H54 (cell line): ENCODE data around the gene PRICKLE3.
"Not testable (repeated sequence)": the region's sequence is repeated elsewhere in the genome, so short reads cannot be mapped to it uniquely, and the experiment has no call there.

Source experiments
- DNase-seq: peaks from one replicate; pipeline ENCODE4 v3.0.0; 2011; ENCODE audit warnings: low spot score, mixed read lengths; ENCODE audit not compliant: insufficient read length
- FAIRE-seq: peaks from 3 replicates; lab custom pipeline; 2011; peaks lifted over from hg19 to GRCh38; lab: Jason Lieb, UNC
- POLR2A ChIP-seq: IDR thresholded peaks from 2 replicates; pipeline ENCODE4 v1.6.1; 2011; ENCODE audit warnings: low read depth, mild to moderate bottlenecking, low read length

The PRICKLE3 gene

DNA sequence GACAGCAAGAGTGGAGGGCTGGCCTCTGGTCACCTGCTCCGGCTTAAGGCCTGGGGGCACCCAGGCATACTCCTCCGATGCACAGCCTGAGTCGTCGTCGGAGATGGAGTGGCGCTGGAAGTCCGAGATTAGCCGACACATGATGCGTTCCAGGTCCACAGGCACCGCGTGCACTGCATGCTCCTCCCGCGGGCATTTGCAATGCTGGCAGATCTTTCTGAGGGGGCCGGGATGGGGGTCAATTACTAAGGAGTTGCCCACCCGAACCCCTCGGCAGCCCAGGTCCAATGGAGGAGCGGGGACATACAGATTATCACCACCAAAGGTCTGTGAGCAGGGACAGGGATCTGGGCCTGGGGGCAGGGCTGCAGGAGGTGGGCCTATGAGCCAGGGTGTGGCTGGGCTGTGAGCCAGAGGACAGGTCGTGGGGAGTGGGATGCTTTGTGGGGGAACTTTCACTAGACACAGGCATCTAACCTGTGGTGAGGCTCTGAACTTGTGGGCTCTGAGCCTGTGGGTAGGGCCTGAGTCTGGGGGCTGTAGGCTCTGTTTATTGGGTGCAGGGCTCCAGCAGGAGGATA, 2.4 kb downstream of the PRICKLE3 start:
- no peak for FAIRE-seq
- DNase-seq = no peak
- TF ChIP-seq POLR2A = no peak

DNA sequence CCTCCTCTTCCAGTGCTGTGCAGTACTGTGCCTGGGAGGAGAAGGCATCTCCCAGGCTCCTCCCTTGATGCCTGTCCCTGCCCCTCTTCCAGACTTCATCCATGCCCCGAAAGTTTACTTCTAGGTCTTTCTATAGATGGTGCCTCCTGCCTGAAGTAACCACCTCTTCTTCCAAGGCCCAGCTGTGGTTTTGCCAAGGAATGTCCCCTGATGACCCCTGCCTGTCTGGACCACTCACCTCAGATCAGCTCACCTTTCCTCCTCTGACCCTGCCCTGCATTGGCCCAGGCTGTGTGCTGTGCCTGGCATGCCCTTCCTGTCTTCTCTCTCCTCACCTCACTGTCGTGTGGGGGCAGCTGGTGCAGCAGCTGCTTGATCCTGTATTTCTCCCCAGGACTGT, 6.8 kb downstream of the PRICKLE3 start:
- TF ChIP-seq POLR2A = no peak
- FAIRE-seq (no peak), DNase-seq (no peak)

DNA sequence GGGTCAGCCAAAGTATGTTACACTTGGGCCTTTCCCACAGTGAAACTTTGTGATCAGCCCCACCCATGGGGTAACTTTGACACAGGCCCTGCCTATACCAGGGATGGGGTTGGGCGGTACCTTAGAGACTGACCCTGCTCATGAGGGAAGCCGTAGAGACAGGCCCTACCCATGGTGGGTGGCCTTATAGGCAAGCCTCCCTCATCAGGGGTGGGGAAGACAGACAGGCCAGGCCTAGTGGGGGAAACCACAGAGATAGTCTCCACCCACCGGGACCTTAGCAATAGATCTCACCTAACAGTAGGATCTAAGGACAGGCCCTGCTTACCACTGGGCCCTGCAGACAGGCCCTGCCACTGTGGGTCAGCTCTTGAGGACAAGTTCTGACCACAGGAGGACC, 7.6 kb downstream of the PRICKLE3 start:
- FAIRE-seq (no peak), DNase-seq (no peak)
- TF ChIP-seq POLR2A = no peak

DNA sequence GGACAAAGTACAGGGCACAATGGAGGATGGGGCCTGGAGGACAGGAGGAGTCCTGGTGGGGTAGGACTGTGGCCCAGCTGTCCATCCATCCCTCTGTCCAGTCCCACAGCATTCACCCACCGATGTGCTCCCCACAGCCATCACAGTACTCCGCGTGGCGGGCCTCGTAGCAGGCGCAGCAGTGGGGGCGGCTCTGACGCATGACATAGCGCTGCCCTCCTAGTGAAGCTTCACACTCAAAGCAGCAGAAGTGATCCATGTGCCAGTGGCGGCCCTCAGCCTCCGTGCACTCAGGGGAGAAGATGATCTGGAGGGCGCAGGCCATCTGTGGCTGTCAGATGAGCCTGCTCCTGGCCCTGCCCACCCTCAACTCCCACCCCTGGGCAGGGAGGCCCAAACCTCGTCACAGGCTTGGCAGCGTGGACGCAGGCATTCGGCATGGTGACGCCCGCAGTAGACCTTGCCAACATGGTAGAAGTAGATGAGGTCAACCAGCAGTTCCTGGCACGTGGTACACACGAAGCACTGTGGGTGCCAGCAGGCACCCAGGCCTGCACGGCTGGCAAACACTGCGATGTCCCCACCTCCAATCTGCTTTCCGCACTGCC, 8.2 kb downstream of the PRICKLE3 start:
- FAIRE-seq = no peak
- TF ChIP-seq POLR2A = no peak
- no peak for DNase-seq

DNA sequence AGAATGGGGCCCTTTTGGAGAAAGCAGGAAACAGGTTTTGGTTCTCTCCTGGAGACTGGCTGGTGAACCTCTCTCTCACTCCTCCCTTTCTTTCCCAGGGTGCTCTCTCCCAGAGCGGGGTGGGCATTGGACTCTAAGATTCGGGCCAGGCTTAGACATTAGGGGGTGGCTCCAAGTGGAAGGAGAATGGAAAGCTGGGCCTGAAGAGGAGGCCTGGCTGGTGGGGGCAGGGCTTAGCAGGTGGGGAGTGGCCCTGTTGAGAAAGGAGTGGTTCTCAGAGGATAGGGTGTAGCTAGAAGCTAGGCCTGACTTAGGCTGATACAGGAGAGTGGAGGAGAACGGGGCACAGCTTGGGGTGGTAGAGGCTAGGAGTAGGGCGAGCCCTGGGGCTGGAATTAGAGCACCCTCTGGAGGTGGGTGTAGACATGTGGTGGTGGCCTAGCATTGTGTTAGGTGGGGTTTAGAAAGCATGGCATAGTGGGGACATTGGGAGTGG, 8.8 kb downstream of the PRICKLE3 start:
- no peak for TF ChIP-seq POLR2A
- FAIRE-seq (no peak), DNase-seq (no peak)

DNA sequence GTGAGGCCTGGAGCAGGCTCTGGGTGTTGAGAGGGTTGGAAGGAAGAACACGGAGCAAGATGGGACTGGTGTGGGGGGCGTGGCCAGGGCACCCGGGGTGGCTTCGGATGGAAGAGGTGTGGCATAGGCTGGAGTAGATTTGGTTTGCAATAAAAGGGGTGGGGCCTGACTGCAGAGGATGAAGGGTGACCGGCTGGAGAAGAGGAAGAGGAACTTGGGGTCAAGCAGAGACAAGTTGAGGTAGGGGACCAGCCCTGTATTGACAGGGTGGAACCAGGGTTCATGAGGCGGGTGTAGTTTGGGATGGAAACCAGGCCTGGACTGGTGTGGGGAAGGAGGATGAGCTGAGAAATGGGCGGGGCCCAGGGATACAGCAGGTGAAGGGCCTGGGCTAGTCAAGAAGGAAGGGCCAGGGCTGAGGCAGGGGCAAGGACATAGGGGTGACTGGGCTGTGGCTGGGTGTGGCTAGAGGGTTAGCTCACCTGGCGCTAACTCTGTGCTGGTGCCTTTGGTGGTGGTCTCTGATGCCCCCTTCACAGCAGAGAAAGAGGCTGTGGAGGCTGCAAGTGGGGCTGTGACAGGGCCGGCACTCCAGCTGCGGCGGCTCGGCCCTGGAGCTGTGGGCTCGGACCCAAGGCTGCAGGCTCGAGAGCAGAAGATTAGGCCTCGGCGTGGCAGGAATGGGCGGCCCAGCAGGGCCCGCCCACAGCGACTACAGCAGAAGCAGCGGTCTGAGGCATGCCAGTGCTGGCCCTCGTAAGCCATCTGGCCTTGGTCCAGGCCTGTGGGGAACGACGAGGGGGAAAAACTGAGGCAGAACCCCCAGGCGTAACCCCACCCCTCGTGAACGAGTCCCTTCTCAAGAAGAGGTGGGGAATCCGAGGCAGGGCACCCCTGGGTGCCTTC, 9.5 kb downstream of the PRICKLE3 start:
- DNase-seq (no peak), FAIRE-seq (no peak)

DNA sequence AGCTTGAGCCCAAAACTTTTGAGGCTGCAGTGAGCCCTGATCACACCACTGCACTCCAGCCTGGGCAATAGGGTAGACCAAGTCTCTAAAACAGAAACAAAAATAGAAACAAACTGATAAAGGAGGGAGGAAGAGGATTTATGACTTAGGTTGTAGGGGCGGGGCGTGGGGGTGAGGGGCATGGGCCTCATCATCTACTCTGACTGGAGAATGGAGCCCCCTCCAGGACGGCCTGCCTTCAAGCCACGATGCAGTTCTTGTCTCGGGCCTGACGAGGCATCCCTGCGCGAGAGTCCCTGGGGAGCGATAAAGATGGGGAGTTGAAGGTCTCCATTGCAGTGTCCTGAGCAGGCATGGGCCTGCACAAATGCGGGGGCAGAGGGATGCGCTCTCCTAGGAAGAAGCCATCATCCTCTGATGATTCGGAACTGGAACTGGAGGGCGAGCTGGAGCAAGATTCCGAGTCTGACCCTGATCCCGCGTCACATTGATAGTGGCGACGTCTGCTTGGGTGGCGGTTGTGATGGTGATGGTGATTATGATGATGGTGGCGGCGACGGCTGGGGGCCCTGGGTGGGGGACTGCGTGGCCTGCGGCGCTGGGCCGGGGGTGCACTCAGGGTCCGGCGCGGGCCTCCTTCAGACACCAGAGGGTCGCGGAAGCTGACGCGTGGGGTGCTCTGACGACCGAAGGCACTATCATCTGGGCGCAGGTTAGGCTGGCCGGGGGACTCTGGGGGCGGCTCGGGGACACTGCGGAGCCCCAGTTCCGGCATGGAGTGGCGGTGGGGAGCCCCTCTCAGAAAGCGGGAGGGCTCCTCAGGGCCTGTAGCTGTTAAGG, 10.5 kb downstream of the PRICKLE3 start:
- FAIRE-seq (no peak), DNase-seq (no peak)
- no peak for TF ChIP-seq POLR2A

More for the DNA sequence above, 9.5 kb downstream of the PRICKLE3 start:
- TF ChIP-seq POLR2A = no peak

DNA sequence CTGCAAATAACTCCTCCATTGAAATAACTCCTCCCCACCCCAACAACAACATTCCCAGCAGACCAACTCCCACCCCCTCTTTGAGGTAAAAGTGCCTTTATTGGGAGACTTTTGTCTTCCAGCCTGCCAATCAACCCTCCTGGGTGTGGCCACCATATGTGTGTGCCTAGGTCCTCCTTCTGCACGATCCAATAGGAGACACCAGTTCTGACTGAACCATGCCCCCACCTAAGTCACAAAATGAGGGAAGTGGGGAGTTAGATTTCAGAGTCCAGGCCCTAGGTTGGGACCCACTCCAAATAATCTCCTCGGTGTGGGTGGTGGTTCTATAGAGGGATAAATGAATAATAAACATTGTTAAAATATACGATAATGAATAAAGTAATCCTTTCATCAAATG, 11.4 kb downstream of the PRICKLE3 start:
- no peak for DNase-seq
- TF ChIP-seq POLR2A = no peak
- FAIRE-seq = no peak

DNA sequence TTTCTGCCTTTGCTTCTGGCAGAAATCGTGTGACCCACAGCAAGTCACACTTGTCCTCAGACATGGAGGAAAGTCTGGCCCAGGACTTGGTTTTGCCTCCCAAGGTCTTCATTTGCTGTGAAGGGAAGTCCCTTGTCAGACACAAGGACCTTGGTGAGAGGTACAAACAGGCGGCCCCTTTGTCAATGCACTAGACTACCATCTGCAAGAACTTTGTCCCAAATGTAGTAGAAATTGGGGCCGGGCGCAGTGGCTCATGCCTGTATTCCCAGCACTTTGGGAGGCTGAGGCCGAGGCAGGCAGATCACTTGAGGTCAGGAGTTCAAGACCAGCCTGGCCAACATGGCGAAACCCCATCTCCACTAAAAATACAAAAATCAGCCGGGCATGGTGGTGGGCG, 12.6 kb downstream of the PRICKLE3 start:
- FAIRE-seq, DNase-seq: not testable (repeated sequence)

DNA sequence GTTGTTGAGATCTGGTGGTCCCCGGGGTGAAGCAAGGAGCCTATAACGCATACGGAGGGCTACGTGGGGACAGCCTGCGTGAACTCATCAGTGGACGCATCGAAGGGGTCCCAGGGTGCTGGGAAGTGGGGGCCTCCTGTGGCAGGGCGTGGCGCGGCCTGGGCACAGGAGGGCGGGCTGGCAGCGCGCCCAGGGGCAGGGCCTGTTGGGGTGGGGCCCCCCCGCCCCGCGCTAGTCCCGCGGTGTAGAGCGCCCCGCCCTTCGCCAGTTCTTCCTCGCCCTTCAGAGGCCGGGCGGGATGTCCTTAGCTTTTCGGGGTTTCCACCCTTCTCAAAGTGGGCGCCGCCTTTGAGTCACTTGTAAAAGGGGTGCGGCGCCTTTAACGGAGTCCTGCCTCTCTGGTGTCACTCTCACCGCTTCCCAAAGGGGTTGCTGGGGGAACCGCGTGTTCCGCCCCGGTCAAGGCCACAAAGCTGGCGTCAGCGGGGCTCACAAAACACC, 13.8 kb downstream of the PRICKLE3 start:
- TF ChIP-seq POLR2A = 0 out of 2 replicates have a peak, but pooled peaks have one; percentile 9
- no peak for FAIRE-seq
- DNase-seq = no peak

DNA sequence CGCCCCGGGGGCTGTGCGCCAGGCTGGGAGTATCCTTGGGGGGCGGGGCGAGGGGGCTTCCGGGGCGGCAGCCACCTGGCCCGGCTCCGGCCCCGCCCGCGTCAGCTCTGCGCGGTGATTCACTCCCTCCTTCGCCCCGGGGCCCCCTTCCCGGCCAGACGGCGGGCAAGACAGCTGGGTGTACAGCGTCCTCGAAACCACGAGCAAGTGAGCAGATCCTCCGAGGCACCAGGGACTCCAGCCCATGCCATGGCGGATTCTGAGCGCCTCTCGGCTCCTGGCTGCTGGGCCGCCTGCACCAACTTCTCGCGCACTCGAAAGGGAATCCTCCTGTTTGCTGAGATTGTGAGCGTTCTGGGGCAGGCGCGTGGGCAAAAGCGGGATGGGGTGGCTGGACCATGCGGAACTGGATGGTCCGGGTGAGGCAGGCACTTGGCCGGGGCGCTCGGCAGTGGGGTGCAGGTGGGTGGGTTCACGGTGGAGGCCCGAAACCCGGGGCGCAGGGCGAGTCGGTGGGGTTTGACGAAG, 14.4 kb downstream of the PRICKLE3 start, which contains the start of gene PLP2:
Gene PLP2, plus strand, starts transcription at position 147 of the 528 bp plus-strand sequence. Its CDS starts 103 bp downstream, at position 250.
- peak; percentile 81 for TF ChIP-seq POLR2A
- DNase-seq (no peak), FAIRE-seq (no peak)

DNA sequence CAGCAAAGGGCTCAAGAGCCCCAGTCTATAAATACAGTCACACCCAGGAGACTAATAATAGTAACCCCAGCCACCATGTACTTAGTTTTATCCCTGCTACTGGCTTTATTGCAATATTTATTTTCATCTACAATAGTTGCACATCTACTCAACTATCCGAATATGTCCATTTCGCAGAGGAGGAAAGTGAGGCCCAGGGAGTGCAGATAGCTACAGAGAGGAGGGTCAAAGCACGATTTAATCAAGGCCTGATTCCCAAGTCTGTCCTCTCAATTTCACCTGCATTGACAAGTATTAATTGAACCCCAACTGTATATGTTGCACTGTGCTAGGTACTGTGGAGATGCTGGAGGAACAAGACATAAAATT, 18.4 kb downstream of the PRICKLE3 start:
- DNase-seq = no peak
- no peak for FAIRE-seq
- no peak for TF ChIP-seq POLR2A
